ENCODE results near the gene GBA3.

GRCh38 chr4:22712105-22712504 lies 19.4 kb downstream of the GBA3 start:
- TF ChIP-seq CTCF (conservative IDR thresholded peaks at IDR 0.05; ENCODE audit: low read depth in 2 of 2) = no peak
- TF ChIP-seq CREB1 (CRISPR knock-in tag; IDR thresholded peaks at IDR 0.05; ENCODE audit: low read depth) = no peak
- TF ChIP-seq POLR2AphosphoS5 (IDR thresholded peaks at IDR 0.05; ENCODE audit: low read depth) = no peak
- TF ChIP-seq EZH2 (IDR thresholded peaks at IDR 0.05; ENCODE audit: low read depth, unreplicated experiment) = no peak
- TF ChIP-seq REST (IDR thresholded peaks at IDR 0.05; ENCODE audit: unreplicated experiment) = no peak
- no peak for TF ChIP-seq ZNF331 (CRISPR knock-in tag; IDR thresholded peaks at IDR 0.05; ENCODE audit: low read depth)
- no peak for TF ChIP-seq EZH2phosphoT487 (IDR thresholded peaks at IDR 0.05; ENCODE audit: unreplicated experiment)
